Sciatic nerve (tissue), 2 donors: Measurements from ENCODE around the gene C9orf50. TPM values are rescaled to one million over a fixed set of nuclear protein-coding genes. Genes with fewer than 3 reads are reported as not detected.
"Not testable (repeated sequence)": the region's sequence is repeated elsewhere in the genome, so short reads cannot be mapped to it uniquely, and the experiment has no call there.

ENCODE experiments used
- ATAC-seq: fragments of 200-7000 bp; cut with Tn5 transposase; one replicate; pipeline ENCODE4 v1.9.1; 2020; ENCODE audit warnings: mild to moderate bottlenecking, moderate library complexity
- DNase-seq: peaks from one replicate; pipeline ENCODE4 v3.0.0-alpha.2; 2020; ENCODE audit warnings: low spot score
- intact Hi-C: fragments of 100-400 bp; cut with DNase I; formaldehyde crosslinking; loops from one replicate; pipeline ENCODE4 v1.14.2; 2022
- total RNA-seq: library from RNA; stranded (reverse); fragmentation: NEBNext Ultra II Directional; extraction: Animal tissue kit (Norgen Biotek cat#: 25700); gene quantifications from one replicate; pipeline ENCODE4 v1.2.1, GENCODE V29; 2021
- donor health status: DM: no; HTN: no; CAD: no.
- donor health status: DM: no; HTN: no; CAD: no.

Gene C9orf50
- total RNA-seq, 1 donor from 2014 or later, result 2.2 TPM

DNA sequence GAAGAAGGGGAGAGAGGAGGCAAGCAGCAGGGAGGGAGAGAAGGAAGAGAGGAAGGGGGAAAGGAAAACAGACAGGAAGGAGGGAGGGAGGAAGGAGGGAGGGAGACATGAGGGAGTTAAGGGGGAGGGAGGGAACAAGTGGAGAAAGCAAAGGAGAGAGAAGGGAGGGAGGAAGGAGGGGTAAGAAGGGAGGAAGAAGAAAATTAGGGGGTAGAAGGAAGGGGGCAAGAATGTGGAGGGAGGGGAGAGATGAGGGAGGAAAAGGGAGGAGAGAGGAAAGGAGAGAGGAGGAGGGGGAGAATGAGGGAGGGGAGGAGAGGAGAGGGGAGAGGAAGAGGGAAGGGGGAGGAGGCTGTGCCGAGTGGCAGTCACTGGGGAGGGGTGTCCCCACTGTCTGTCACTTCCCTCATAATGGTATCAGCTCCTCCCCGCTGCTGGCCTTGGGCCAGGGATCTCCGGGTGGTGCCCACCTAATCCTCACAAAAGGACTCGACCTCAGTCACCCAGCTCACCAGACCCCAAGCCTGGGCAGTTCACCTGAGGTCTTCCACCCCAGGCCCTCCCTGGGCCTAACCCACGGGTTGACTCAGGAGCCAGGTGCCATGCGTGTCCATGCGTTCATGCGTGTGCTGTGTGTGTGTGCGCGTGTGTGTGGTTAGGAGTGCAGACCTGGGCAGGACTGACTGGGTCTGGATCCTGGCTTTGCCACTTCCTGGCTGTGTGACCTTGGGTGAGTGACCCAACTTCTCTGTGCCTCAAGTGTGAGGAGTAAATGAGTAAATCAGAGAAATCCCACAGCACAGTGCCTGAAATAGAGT lies 18.1 kb downstream of the C9orf50 start:
- intact Hi-C loops, result loop anchor here (10.0 kb wide), 1 partner anchor 108 kb away; no protein-coding TSS in a partner anchor
- no peak for DNase-seq
- no peak for ATAC-seq

DNA sequence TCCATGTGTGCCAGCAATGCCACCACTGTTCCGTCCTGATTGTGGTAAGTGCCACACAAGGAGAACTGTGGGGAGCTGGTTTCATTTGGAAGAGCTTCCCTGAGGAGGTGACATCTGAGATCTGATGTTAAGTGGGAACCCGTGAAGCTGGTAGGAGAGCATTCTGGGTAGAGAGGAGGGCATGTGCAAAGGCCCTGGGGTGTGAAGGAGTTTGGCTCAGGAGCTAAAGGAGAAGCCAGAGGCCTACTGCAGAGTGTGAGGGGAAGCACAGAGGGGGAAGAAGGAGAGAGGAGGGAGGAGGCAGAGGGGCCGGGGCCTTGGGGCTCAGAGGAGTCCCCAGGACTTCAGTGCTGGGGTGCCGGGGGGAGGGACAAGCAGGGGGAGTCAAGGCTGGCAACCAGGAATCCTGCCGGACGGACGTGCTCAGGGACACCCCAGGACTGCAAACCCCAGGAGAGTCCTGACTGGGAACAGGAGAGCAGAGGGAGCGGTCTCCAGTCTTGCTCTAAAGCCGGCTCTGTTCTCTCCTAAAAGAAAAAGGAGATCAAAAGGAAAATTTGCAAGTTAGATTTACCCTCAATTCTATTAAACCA lies 19.7 kb downstream of the C9orf50 start:
- intact Hi-C loops, result loop anchor here (10.0 kb wide), 1 partner anchor 106 kb away; no protein-coding TSS in a partner anchor
- DNase-seq, result no peak
- ATAC-seq, result no peak

DNA sequence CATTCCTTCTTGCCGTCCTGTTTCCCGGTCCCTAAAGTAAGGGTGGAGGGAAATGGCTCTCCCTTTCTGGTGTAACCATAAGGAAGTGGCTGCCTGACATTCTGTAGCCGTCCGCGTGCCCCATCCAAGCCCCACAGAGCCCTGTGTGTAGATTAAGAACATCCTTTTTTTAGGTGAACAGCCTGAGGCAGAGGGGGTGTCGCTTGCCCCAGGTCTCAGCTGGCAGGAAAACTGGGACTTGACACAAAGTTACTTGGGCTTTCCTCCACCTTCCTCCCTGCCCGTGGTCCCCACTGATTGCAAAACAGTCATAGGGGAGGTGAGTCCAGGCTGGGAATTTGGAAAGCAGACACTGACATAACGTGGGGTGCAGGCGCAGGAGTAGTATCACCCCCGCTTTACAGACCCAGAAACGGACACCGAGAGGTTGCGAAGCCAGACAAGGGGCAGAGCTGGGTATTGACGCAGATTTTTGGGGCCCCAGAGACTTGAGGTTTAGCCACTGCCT lies 22.8 kb downstream of the C9orf50 start:
- ATAC-seq (no peak), DNase-seq (no peak)
- intact Hi-C loops, result no loop called here

DNA sequence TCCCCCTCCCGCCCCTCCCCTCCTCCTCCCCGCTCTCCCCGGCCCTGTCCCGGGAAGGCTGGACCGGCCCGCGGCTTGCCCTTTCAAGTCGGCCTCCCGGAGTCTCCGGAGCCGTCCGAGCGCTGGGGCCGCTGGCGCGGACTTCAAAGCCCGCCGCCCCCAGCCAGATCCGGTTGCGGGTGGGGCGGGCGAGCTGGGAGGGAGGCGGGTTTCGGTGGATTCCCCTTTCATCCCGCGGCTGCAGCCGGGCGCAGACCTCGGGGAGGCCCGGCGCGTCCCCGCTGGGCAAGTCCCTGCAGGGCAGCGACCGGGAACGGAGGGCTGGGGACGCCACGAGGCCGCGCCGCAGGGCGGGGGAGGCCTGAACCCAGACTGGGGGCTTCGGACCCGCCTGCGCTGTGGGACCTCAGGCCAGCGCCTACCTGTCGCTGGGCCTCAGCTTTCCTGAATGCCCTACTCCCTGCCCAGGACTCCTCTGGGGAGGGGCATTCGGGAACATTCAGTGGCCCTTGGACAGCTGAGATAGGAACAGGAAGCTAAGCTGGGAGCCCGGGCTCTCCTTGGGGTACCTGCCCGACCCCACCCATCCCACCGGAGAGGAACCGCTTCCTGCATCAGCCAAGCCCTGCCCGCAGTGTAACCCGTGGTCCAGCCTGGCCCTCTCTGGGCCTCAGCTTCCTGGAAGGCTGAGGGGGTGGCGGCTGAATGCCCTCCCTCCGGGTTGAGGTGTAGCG lies 23.4 kb downstream of the C9orf50 start:
- DNase-seq, result peak; percentile 83
- ATAC-seq, result peak; percentile 70
- intact Hi-C loops, result no loop called here

DNA sequence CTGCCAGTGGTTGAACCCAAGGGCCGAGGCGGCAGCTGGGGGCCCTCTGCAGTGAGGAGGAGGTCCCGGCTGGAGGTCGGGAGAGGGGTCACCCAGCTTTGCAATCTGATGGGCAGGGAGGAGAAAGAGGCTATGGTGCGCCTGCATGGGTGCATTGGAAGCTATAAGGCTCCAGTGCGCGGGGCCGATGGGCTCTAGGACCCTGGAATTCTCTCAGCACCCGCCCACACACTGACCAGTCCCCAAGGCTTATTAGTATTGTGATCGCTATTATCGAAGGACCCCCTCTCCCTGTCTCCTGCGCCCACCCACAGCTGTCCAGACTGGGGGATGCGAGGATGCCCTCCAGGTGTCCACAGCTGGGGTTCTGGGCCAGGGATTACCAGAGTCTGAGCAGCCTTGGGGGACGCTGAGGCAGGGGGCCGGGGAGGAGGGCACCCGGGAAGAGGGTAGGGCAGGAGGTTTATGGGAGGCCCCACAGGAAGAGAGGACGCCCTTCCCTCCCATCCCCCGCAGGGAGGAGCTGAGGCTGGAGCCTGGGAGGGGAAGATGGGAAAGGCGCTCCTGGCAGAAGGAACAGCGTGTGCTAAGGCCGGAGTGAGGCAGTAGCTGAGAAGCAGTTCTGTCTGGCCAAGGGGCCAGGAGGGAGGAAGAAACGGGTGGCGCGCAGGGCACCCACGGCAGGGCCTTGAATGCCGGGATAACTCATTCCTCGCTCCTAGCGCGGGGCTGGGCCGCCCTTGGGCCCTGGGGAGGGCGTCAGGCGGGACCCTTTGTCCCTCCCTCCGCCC lies 24.2 kb downstream of the C9orf50 start:
- ATAC-seq (peak; percentile 88), DNase-seq (peak; percentile 80)
- intact Hi-C loops, result no loop called here

DNA sequence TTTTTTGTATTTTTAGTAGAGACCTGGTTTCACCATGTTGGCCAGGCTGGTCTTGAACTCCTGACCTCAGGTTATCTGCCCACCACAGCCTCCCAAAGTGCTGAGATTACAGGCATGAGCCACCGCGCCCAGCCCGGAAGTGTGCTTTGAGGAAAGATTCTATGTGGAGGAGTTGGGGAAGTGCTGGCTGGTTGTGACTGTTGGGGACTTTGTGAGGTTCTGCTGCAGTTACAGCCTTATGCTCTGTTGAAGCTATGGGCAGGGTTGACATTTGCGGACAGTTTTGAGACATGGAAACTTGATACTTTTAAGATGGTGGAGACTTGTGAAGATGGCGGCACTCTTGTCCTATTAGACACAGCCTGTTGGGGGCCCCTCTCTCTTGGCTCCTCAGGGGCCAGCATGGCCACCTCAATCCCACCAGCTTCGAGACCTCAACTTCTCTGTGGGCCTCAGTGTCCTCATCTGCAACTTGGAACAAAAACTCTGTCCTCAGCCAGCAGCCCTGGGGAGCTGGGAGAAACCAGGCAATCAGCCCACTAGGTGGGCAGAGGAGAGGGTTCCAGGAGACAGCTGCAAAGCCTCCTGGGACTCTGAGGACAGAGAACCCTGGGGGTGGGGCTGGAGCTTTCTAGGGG lies 24.9 kb downstream of the C9orf50 start:
- intact Hi-C loops, result no loop called here
- ATAC-seq (no peak), DNase-seq (no peak)

DNA sequence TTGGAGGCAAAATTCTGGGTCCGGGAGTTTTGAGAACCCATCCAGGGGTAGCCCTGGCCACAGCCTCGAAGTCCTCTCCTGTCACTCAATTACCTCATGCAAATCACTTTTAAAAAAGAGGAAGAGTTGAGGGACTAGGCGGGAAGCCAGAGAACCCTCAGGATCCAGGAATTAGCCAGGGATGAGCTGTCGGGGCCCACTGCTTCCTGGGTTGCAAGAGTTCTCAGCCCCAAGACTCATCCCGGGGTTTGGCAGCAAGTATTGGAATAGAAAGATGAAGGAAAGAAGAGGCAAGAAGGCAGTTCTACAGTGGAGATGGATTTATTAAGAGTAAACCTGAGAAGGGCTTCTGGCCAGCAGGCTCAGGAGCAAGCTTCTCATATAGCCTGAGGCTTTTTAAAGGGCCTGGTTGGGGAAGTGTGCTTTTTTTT lies 25.6 kb downstream of the C9orf50 start:
- ATAC-seq, result no peak
- DNase-seq, result no peak
- intact Hi-C loops, result no loop called here

DNA sequence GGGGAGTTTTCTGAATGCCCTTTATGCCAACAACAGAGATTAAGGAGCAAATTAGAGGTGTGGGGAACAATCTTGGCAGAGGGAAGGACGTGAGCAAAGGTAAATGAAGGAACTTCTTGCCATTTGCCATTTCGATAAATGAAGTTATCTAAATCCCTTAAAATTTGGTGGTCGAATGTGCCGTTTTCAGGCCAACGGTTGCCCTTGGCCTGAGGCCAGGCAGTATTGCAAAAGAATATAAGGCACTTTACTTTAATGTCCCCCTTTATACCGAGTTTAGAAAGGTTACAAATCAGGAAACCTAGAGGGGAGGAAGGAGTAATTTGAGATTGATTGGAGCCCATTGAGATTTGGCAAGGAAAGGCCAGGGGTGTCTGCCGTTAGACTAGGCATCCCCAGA lies 26.3 kb downstream of the C9orf50 start:
- no peak for ATAC-seq
- no peak for DNase-seq
- intact Hi-C loops, result no loop called here

DNA sequence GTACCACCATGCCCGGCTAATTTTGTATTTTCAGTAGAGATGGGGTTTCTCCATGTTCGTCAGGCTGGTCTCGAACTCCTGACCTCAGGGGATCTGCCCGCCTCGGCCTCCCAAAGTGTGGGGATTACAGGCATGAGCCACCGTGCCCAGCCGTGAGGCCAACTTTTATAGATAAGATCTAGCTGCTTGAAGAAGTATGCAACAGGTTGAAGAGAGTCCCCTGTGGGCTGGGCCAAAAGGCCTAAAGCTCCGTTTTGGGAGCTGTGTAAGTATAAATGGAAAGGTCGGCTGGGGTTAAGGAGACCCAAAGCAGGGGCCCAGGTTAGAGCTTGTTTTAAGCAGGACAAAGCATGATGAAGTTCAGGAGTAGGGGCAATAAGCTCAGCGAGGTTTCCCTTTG lies 28.1 kb downstream of the C9orf50 start:
- ATAC-seq, intact Hi-C loops, DNase-seq: not testable (repeated sequence)

DNA sequence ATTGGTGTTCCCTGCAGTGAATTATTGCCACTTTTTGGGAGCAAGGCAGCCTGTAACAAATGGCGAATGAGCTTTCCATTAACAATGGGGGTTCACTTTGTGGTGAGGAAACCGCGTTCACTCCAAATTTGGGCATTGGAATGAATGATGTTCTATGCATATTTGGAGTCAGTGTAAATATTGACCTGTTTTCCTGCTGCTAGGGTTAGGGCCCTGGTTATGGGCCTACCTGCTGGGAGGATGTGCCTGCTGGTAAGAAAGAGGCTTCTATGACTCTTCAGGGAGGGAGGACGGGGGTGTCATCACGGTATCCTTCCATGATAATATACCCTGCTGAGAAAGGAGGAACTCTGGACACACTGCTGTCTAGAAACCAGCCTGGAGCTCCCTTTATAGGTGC lies 29.0 kb downstream of the C9orf50 start:
- intact Hi-C loops, result no loop called here
- ATAC-seq (no peak), DNase-seq (no peak)

DNA sequence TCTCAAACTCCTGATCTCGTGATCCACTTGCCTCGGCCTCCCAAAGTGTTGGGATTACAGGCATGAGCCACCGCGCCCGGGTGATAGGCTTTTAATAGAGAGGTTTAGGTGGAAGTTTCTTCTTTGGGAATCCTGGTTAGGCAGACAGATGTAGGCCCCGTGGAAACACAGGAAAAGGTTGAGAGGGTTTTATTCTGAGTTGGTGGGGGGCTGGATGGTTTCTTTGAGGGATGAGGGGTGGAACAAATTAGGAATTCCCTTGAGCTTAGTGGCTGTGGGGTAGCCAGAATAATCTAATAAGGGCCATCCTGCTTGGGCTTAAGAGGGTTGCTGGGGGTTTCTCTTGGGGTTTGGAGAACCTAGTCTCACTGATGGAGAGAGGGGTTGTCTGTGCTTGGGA lies 30.4 kb downstream of the C9orf50 start:
- ATAC-seq, result no peak
- intact Hi-C loops, result no loop called here
- no peak for DNase-seq

DNA sequence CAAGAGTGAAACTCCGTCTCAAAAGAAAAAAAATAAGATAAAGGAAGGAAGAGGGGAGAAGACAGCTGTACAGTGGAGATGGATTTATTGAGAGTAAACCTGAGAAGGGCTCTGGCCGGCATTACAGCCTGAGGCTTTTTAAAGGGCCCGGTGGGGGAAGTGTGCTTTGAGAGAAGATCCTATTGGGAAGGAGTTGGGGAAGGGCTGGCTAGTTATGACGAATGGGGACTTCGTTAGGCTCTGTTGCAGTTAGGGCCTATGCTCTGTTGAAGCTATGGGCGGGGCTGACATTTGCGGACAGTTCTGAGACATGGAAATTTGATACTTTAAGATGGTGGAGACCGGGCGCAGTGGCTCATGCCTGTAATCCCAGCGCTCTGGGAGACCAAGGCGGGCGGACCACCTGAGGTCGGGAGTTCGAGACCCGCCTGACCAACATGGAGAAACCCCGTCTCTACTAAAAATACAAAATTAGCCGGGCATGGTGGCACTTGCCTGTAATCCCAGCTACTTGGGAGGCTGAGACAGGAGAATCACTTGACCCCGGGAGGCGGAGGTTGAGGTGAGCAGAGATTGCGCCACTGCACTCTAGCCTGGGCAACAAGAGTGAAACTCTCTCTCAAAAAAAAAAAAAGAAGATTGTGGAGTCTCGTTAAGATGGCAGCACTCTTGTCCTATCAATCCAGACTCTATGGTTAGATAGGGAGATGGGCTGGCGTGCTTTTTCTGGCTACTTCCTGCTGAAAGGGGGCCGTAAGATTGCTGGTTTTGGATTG lies 33.2 kb downstream of the C9orf50 start:
- peak; percentile 44 for ATAC-seq
- no peak for DNase-seq
- intact Hi-C loops, result no loop called here

DNA sequence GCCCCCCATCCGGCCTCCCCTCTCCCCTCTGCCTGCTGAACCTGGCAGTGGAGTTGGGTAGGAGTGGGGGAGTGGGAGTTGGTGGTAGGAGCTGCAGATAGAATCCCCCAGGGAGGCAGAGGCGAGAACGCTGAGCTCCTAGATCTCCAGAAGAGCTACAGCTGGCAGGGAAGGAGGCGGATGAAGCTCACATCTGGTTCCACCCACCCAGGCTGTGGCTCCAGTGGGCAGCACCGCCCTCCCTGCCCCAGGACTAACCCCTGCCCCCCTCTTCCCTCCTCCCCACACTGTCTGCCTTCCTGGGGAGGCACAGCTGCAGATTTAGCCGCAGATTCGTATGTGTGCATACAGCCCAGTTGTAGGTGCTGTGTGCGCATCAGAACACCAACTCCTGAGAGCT lies 34.2 kb downstream of the C9orf50 start:
- ATAC-seq (peak; percentile 43), DNase-seq (no peak)
- intact Hi-C loops, result no loop called here

DNA sequence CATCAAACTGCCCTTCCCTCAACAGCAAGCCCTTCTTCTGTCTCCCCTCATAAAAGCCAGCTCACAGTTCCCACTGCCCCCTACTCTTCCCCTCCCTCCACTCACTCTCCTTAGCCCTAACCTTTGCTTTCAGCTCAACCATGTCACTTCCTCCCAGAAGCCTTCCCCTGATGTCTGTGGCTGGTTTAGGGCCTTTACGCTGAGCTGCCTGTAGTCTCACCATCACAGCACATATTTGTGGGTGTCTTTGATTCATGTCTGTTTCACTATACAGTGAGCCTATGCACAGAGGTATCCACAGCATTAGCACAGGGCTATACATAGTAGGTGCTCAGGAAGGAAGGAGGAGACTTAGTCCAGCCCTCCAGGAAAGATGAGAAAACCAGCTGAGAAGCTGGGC lies 34.7 kb downstream of the C9orf50 start:
- DNase-seq (no peak), ATAC-seq (no peak)
- intact Hi-C loops, result no loop called here

DNA sequence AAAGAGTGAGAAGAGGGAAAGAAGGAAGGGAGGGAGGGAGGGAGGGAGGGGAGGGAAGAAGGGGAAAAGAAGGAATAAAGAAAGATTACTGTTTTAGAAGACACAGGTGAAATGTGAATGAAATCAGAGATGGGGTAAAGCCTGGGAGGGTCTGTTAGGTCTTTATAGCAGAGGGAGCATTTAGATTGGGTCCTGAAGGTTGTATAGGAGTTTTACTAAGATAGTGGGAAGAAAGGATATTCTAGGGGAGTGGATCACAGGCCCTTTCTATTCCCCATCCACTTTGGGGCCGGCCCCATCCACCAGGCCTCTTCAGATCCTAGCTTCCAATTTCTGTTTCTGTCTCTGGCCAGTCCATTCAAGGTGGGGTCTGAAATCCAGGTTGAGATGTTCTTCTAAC lies 35.5 kb downstream of the C9orf50 start:
- ATAC-seq, result no peak
- intact Hi-C loops, result no loop called here
- DNase-seq, result no peak

DNA sequence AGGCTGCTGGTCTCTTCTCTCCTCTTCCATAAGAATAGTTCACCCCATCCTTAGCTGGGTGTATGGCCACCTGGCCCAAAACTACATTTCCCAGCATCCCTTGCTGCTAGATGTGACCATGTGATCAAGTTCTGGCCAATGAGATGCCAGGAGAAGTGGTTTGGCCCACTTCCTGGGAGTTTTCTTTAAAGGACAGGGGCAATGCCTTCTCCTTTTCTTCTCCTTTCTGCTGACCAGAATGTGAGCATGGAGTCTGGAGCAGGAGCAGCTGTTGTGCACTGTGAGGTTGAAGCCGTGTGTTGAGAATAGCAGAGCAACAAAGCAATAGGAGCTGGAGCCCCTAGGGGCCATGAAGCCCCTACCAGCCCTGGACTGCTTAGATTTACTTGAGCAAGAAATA lies 36.8 kb downstream of the C9orf50 start:
- intact Hi-C loops, result no loop called here
- peak; percentile 81 for DNase-seq
- peak; percentile 85 for ATAC-seq

DNA sequence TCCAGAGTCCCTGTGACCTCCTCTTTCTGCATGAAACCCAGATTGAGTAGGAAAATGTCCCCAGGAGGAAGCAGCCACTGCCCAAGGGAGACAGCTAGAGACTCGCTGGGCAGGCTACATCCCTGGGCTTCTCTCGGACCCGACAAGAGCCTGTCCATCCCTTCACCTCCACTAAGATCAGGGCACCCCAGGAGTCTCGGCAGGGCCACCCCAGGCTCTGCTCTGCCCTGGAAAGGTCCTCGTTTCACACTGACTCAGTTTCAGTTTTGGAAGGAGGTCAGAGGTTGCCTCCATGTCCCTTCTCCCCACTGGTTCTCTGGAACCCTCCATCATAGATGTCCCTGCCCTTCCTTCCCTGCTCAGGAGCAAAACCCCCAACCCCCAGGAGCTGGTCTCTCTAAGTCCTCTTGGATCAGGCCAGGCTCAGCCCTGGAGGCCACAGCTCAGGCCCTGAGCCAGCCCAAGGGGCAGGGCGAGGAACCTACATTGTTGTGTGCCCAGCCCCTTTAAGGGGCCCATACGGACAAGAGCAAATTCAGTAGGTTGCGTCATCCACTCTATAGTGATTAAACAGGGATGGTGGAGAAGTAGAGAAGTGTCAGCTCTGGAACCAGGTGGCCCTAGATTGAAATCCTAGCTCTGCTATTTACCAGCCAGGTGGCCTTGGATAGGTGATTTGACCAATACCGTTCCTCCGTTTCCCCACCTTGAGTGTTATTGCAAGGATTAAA lies 37.4 kb downstream of the C9orf50 start:
- ATAC-seq (peak; percentile 5), DNase-seq (no peak)
- intact Hi-C loops, result no loop called here
